Upper lobe of left lung (tissue), 4 donors: Measurements from ENCODE around the gene ELF4.

Source experiments
- CTCF ChIP-seq, 6 experiments: fragments of 450-650 bp in 4 of 6; fragments of 200-600 bp in 2 of 6; sonication (generic) in 2 of 6; IDR thresholded peaks; one replicate each; pipeline ENCODE4 v1.5.1; 2016 to 2019; ENCODE audit warnings: antibody characterized with exemption in 6 of 6
- EP300 ChIP-seq, 4 donors: sonication (generic); formaldehyde crosslinking; IDR thresholded peaks; one replicate each; pipeline ENCODE4 v1.5.1; 2017; ENCODE audit warnings: antibody characterized with exemption in 4 of 4, control low read depth in 2 of 4
- POLR2A ChIP-seq, 4 donors: fragments of 450-650 bp; IDR thresholded peaks; one replicate each; pipeline ENCODE4 v1.5.1; 2016 to 2017; ENCODE audit warnings: antibody characterized with exemption in 4 of 4, mild to moderate bottlenecking in 2 of 4
- POLR2AphosphoS5 ChIP-seq, 2 donors: sonication (generic); formaldehyde crosslinking; IDR thresholded peaks; one replicate each; pipeline ENCODE4 v1.5.1; 2017; ENCODE audit warnings: antibody characterized with exemption in 2 of 2

- no peak for TF ChIP-seq CTCF (IDR thresholded peaks at IDR 0.05)
- TF ChIP-seq EP300 (IDR thresholded peaks at IDR 0.05): no peak
- no peak for TF ChIP-seq POLR2A (IDR thresholded peaks at IDR 0.05)
- no peak for TF ChIP-seq POLR2AphosphoS5 (IDR thresholded peaks at IDR 0.05)
Observed at GRCh38 chrX:130083656-130084382, 26.5 kb downstream of the ELF4 start.
